Fibroblast of mammary gland (primary cell): ENCODE measurements around the gene RBMS3.

Experiments used
- DNase-seq: peaks from one replicate; pipeline ENCODE4 v3.0.0-alpha.2; 2010; ENCODE audit warnings: low read depth
- H3K4me3 ChIP-seq: 2 replicates; pipeline ENCODE4 v1.5.1; 2011; ENCODE audit warnings: low read depth, mild to moderate bottlenecking, low read length, moderate library complexity; ENCODE audit not compliant: control insufficient read depth
- CTCF ChIP-seq: conservative IDR thresholded peaks from 2 replicates; pipeline ENCODE4 v1.5.1; 2011; ENCODE audit warnings: low read depth, low read length, inconsistent platforms; ENCODE audit not compliant: control insufficient read depth, insufficient read depth

RBMS3 gene

GRCh38 chr3:29307295-29307694 lies 26.4 kb downstream of the RBMS3 start:
- TF ChIP-seq CTCF, result no peak
- no peak for DNase-seq
- H3K4me3 ChIP-seq, result no peak overlapping the region

- no peak for DNase-seq
- no peak overlapping the region for H3K4me3 ChIP-seq
- no peak for TF ChIP-seq CTCF
Measured at GRCh38 chr3:29310865-29311264, 30.0 kb downstream of the RBMS3 start.

- H3K4me3 ChIP-seq, result no peak overlapping the region
- DNase-seq, result peak; percentile 27
- no peak for TF ChIP-seq CTCF
Measured at GRCh38 chr3:29311795-29312194, 30.9 kb downstream of the RBMS3 start.

- no peak for TF ChIP-seq CTCF
- H3K4me3 ChIP-seq, result no peak overlapping the region
- no peak for DNase-seq
Measured at GRCh38 chr3:29312395-29312794, 31.5 kb downstream of the RBMS3 start.

- DNase-seq, result peak; percentile 45
- no peak for TF ChIP-seq CTCF
- no peak overlapping the region for H3K4me3 ChIP-seq
Measured at GRCh38 chr3:29312960-29313452, 32.1 kb downstream of the RBMS3 start.

- no peak for TF ChIP-seq CTCF
- DNase-seq, result no peak
- H3K4me3 ChIP-seq, result no peak overlapping the region
Measured at GRCh38 chr3:29313981-29314726, 33.3 kb downstream of the RBMS3 start.
